ENCODE measurements around the gene ACADM.

- no peak for TF ChIP-seq POLR2A (IDR thresholded peaks at IDR 0.05)
- TF ChIP-seq CTCF (IDR thresholded peaks at IDR 0.05) = no peak
- TF ChIP-seq EP300 (IDR thresholded peaks at IDR 0.05) = no peak
These were observed 12.7 kb upstream of the ACADM start for GRCh38 chr1:75711846-75712245.
